K562 (cell line): ENCODE results near the gene ROMO1. TPM values are rescaled to one million over a fixed set of nuclear protein-coding genes. Genes with fewer than 3 reads are reported as not detected.
A peak's percentile ranks its signal among the peaks of the same experiment; 100 is the strongest.

Source experiments
- ATAC-seq: fragments of 200-7000 bp; cut with Tn5 transposase; 3 replicates; pipeline ENCODE4 v1.9.1; 2020; ENCODE audit warnings: moderate library complexity
- BruUV-seq: library from RNA; stranded (reverse); fragments of 400-500 nt; replicated peaks from 2 replicates; lab custom pipeline; 2021; lab: Mats Ljungman, UMichigan
- CTCF ChIA-PET: fragments of 300-600 bp; formaldehyde crosslinking; extraction: SDS; loops from one replicate; lab custom pipeline; 2021; ENCODE audit warnings: low intra/inter-chr PET ratio; lab: Yijun Ruan, JAX
- POLR2A ChIA-PET: fragments of 300-600, 350-650 bp; sonication (Branson Sonifier 250); formaldehyde crosslinking; extraction: SDS; loops from one replicate; lab custom pipeline; 2021; ENCODE audit warnings: antibody characterized with exemption, inconsistent platforms; lab: Yijun Ruan, JAX
- DNase-seq, 4 experiments: peaks; one replicate each; pipeline versions ENCODE4 v3.0.0 to v3.0.0-alpha.2; 2011 to 2018; ENCODE audit warnings: low spot score in 3 of 4, mixed read lengths in 3 of 4; ENCODE audit errors: extremely low read depth in 1 of 4
- FAIRE-seq: peaks from 2 replicates; lab custom pipeline; 2011; peaks lifted over from hg19 to GRCh38; lab: Jason Lieb, UNC
- H2AFZ ChIP-seq: 2 replicates; pipeline ENCODE4 v1.6.0; 2011; ENCODE audit warnings: low read depth, low read length, control low read depth, inconsistent platforms
- H3K27ac ChIP-seq: fragments of 200-600 bp; 3 replicates; pipeline ENCODE4 v1.8.0; 2011; ENCODE audit warnings: low read depth, mild to moderate bottlenecking, control low read depth, inconsistent platforms, low read length, moderate library complexity, mixed read lengths; ENCODE audit errors: extremely low read depth
- H3K27me3 ChIP-seq, 2 experiments: fragments of 300-600 bp in 1 of 2; 2 replicates in 1 of 2; 3 replicates in 1 of 2; pipeline versions ENCODE4 v1.6.0 to v1.8.0; 2011; ENCODE audit warnings: inconsistent platforms in 2 of 2, low read length in 2 of 2, mild to moderate bottlenecking in 1 of 2, mixed read lengths in 1 of 2, moderate library complexity in 1 of 2; ENCODE audit not compliant: control insufficient read depth in 2 of 2, insufficient read depth in 2 of 2
- H3K36me3 ChIP-seq: fragments of 300-600 bp; 3 replicates; pipeline ENCODE4 v1.8.0; 2011; ENCODE audit warnings: mild to moderate bottlenecking, low read length, inconsistent platforms; ENCODE audit not compliant: control insufficient read depth, insufficient read depth
- H3K4me1 ChIP-seq, 2 experiments: fragments of 200-600 bp in 1 of 2; replicated peaks in 1 of 2; 2 replicates in 1 of 2; 3 replicates in 1 of 2; pipeline versions ENCODE4 v1.5.1 to v1.8.0; 2011; ENCODE audit warnings: inconsistent platforms in 2 of 2, low read length in 2 of 2, mild to moderate bottlenecking in 1 of 2, mixed read lengths in 1 of 2, moderate library complexity in 1 of 2; ENCODE audit not compliant: control insufficient read depth in 2 of 2, insufficient read depth in 2 of 2
- H3K4me2 ChIP-seq: 2 replicates; pipeline ENCODE4 v1.6.1; 2011; ENCODE audit warnings: low read length, control low read depth, inconsistent platforms, mixed read lengths; ENCODE audit not compliant: insufficient read depth
- H3K4me3 ChIP-seq: fragments of 200-600 bp; sonication (generic), shearing (Covaris generic); 2 replicates; pipeline ENCODE4 v1.5.1; 2016; ENCODE audit warnings: control low read depth, inconsistent platforms
- H3K79me2 ChIP-seq: fragments of 200-600 bp; 3 replicates; pipeline ENCODE4 v1.8.0; 2011; ENCODE audit warnings: low read length, inconsistent platforms; ENCODE audit not compliant: control insufficient read depth, insufficient read depth
- H3K9ac ChIP-seq, 2 experiments: 2 replicates each; pipeline versions ENCODE4 v1.6.0 to v1.6.1; 2011; ENCODE audit warnings: low read depth in 2 of 2, low read length in 2 of 2, control low read depth in 1 of 2, inconsistent platforms in 1 of 2, mild to moderate bottlenecking in 1 of 2, mixed read lengths in 1 of 2; ENCODE audit not compliant: insufficient read depth in 1 of 2
- H3K9me1 ChIP-seq: one replicate; pipeline ENCODE4 v1.6.0; 2011; ENCODE audit warnings: inconsistent platforms, mild to moderate bottlenecking, low read length, moderate library complexity; ENCODE audit not compliant: control insufficient read depth, insufficient read depth
- H3K9me3 ChIP-seq: replicated peaks from 2 replicates; pipeline ENCODE4 v1.5.1; 2011; ENCODE audit warnings: low read depth, low read length, inconsistent platforms; ENCODE audit not compliant: control insufficient read depth, insufficient read depth
- H4K20me1 ChIP-seq: replicated peaks from 2 replicates; pipeline ENCODE4 v1.6.1; 2011; ENCODE audit warnings: low read length, inconsistent platforms, mixed read lengths; ENCODE audit not compliant: control insufficient read depth, insufficient read depth
- BCLAF1 ChIP-seq, 2 experiments: fragments of 450-650 bp in 1 of 2; IDR thresholded peaks; 2 replicates each; pipeline ENCODE4 v1.6.1; 2011 to 2017; ENCODE audit warnings: low read depth in 2 of 2, antibody characterized with exemption in 1 of 2, borderline replicate concordance in 1 of 2, low read length in 1 of 2, mild to moderate bottlenecking in 1 of 2, mixed read lengths in 1 of 2; ENCODE audit not compliant: control insufficient read depth in 1 of 2
- CHD1 ChIP-seq: fragments of 200-600 bp; sonication (generic); IDR thresholded peaks from one replicate; pipeline ENCODE4 v1.6.1; 2012; ENCODE audit warnings: mild to moderate bottlenecking, moderate library complexity, low read length, inconsistent platforms
- HEY1 ChIP-seq: fragments of 250-450 bp; sonication (Bioruptor Pico); IDR thresholded peaks from 2 replicates; pipeline ENCODE4 v1.5.0; 2020; ENCODE audit warnings: mild to moderate bottlenecking, moderate library complexity, borderline replicate concordance
- IFI16 ChIP-seq: fragments of 250-450 bp; sonication (Bioruptor Pico); IDR thresholded peaks from 2 replicates; pipeline ENCODE4 v2.1.2; 2022; ENCODE audit warnings: mild to moderate bottlenecking, inconsistent platforms
- LARP7 ChIP-seq: fragments of 450-650 bp; IDR thresholded peaks from 2 replicates; pipeline ENCODE4 v1.6.1; 2016
- MEF2A ChIP-seq: IDR thresholded peaks from 2 replicates; pipeline ENCODE4 v1.6.1; 2011; ENCODE audit warnings: low read depth, mild to moderate bottlenecking, low read length, moderate library complexity; ENCODE audit not compliant: control insufficient read depth
- SP1 ChIP-seq: sonication (generic); formaldehyde crosslinking; IDR thresholded peaks from 2 replicates; pipeline ENCODE4 v1.8.1; 2022; ENCODE audit warnings: mild to moderate bottlenecking, missing genetic modification reagents
- TCF15 ChIP-seq: fragments of 250-450 bp; sonication (Bioruptor Pico); IDR thresholded peaks from 2 replicates; pipeline ENCODE4 v1.8.0; 2022; ENCODE audit warnings: moderate library complexity, mild to moderate bottlenecking, inconsistent platforms
- THRAP3 ChIP-seq: fragments of 450-650 bp; IDR thresholded peaks from 2 replicates; pipeline ENCODE4 v1.6.1; 2016; ENCODE audit warnings: mild to moderate bottlenecking, inconsistent platforms, borderline replicate concordance
- THRB ChIP-seq: fragments of 450-650 bp; formaldehyde crosslinking; conservative IDR thresholded peaks from 2 replicates; pipeline ENCODE4 v1.4.0; 2022; ENCODE audit warnings: mild to moderate bottlenecking, missing genetic modification characterization
- ZNF324 ChIP-seq: fragments of 250-450 bp; sonication (Bioruptor Pico); IDR thresholded peaks from 2 replicates; pipeline ENCODE4 v1.4.0; 2020; ENCODE audit warnings: mild to moderate bottlenecking
- ZNF740 ChIP-seq, 3 experiments: fragments of 200-800 bp in 1 of 3; sonication (Bioruptor generic) in 1 of 3; sonication (generic) in 1 of 3; formaldehyde crosslinking in 1 of 3; IDR thresholded peaks; 2 replicates each; pipeline versions ENCODE4 v1.6.1 to v1.8.0; 2016 to 2022; ENCODE audit warnings: mild to moderate bottlenecking in 2 of 3, missing compliant biosample characterization in 2 of 3, missing genetic modification characterization in 2 of 3, missing genetic modification reagents in 1 of 3
- WGBS: fragments of 100-300 bp; shearing (Covaris generic); methylation state at CpG from one replicate; pipeline ENCODE4 v1.1.6; 2016; ENCODE audit warnings: low coverage, mixed read lengths; ENCODE audit not compliant: insufficient coverage; ENCODE audit errors: missing lambda C conversion rate; 5-methylcytosine and 5-hydroxymethylcytosine counted together
- in situ Hi-C: fragments of 300-500 bp; cut with MboI; formaldehyde crosslinking; loops from 4 replicates; pipeline ENCODE4 v1.15.0; 2018; ENCODE audit warnings: inconsistent platforms, mixed read lengths
- intact Hi-C: fragments of 100-400 bp; cut with micrococcal nuclease; formaldehyde crosslinking; loops from 2 replicates; pipeline ENCODE4 v1.14.2; 2022
- polyA plus RNA-seq, 8 experiments: library from polyadenylated mRNA; depleted of rRNA in 4 of 8; stranded (reverse) in 5 of 8; unstranded in 3 of 8; fragments of >200 nt; fragmentation: Nextera tagmentation in 2 of 8; fragmentation: Illumina TruSeq in 1 of 8; extraction: Ambion mirVana in 2 of 8; extraction: Trizol in 1 of 8; gene quantifications; 2 replicates each; pipeline versions ENCODE4 v1.2.1 to v1.2.3, GENCODE V29; 2011 to 2014; ENCODE audit warnings: inconsistent platforms in 1 of 8, missing spikeins in 1 of 8
- total RNA-seq, 7 experiments: library from RNA; depleted of rRNA in 6 of 7; stranded (reverse); fragments of >200 nt in 6 of 7; fragmentation: Illumina TruSeq in 2 of 7; extraction: Trizol in 2 of 7; gene quantifications; 2 replicates each; pipeline versions ENCODE4 v1.2.1 to v1.2.3, GENCODE V29; 2011 to 2021; ENCODE audit warnings: low replicate concordance in 1 of 7

ROMO1 gene
- total and polyA plus RNA-seq, 9 of the 15 experiments (the other 6 are each of a cell fraction or from before 2014, with no cell fraction given): 31.8 to 741 (median 226) TPM

GRCh38 chr20:35742741-35743523, 43.7 kb downstream of the ROMO1 start:
- peak; percentile 32 for ATAC-seq
- ChIA-PET CTCF (no interaction called here), POLR2A (interaction anchor here (0.5 to 7.0 kb wide), 55 partner anchors 8 to 854 kb away, joined by 3 to 99 read pairs (median 4); partner anchors contain the start of genes NFS1, PHF20, ROMO1 and SCAND1)
- peaks cover 59% of the 10 kb centered on the region for H3K79me2 ChIP-seq
- 0% methylated on average over 8 of the region's 8 CpGs for WGBS
- peak; percentile 70 for FAIRE-seq
- H3K36me3 ChIP-seq: peaks cover 32% of the 10 kb centered on the region
- H3K27ac ChIP-seq: peak overlapping the region; percentile 99
- no peaks in the 10 kb centered on the region for H3K9me3 ChIP-seq
- H3K4me2 ChIP-seq: peak overlapping the region; percentile 91
- peak in 3 of 4 experiments; percentile 19 to 51 (median 29) for DNase-seq
- H3K4me3 ChIP-seq: peak overlapping the region; percentile 59
- H3K9me1 ChIP-seq: no peaks in the 10 kb centered on the region
- peak overlapping the region; percentile 81 to 99 for H3K9ac ChIP-seq
- intact Hi-C loops (loop anchor here (2.0 to 5.0 kb wide), 2 partner anchors 30 to 159 kb away; partner anchors contain the start of gene PHF20), in situ Hi-C loops (no loop called here)
- BruUV-seq: TSS peak; percentile 97
- peaks cover 4 to 23% of the 10 kb centered on the region in 2 experiments; a peak in 3 of 5 replicates for H3K4me1 ChIP-seq
- H2AFZ ChIP-seq: peak overlapping the region; percentile 95
- H3K27me3 ChIP-seq: no peaks in the 10 kb centered on the region
- H4K20me1 ChIP-seq: peaks cover 26% of the 10 kb centered on the region
- TF ChIP-seq LARP7 (0 out of 2 replicates have a peak, but pooled peaks have one; percentile 38), THRAP3 (peak; percentile 49; the same call in 1 of the 2 replicates), IFI16 (CRISPR knock-in tag) (no peak), HEY1 (no peak), ZNF740 (CRISPR knock-in tag; IDR thresholded peaks at IDR 0.05) (no peak), ZNF740 (tag; IDR thresholded peaks at IDR 0.05) (peak in 1 of 2 experiments; percentile 81; a peak in 2 of 4 replicates), CHD1 (peak; percentile 97), TCF15 (0 out of 2 replicates have a peak, but pooled peaks have one; percentile 20), ZNF324 (CRISPR knock-in tag) (0 out of 2 replicates have a peak, but pooled peaks have one; percentile 11), MEF2A (0 out of 2 replicates have a peak, but pooled peaks have one; percentile 34), THRB (CRISPR knock-in tag) (peak; percentile 93), BCLAF1 (IDR thresholded peaks at IDR 0.05; ENCODE audit: borderline replicate concordance in 1 of 2, control insufficient read depth in 1 of 2, low read depth in 2 of 2, low read length in 1 of 2) (0 out of 4 replicates have a peak, but pooled peaks of 1 of the 2 experiments have one; percentile 16), SP1 (CRISPR knock-in tag) (no peak)
